Smooth muscle cell of the brain vasculature (primary cell): ENCODE measurements around the gene TCF3.
"Not testable (repeated sequence)": the region's sequence is repeated elsewhere in the genome, so short reads cannot be mapped to it uniquely, and the experiment has no call there.

ENCODE experiments used
- DNase-seq: peaks from one replicate; pipeline ENCODE4 v3.0.0-alpha.2; 2012; ENCODE audit warnings: low read depth, low spot score

TCF3 gene

GRCh38 chr19:1650650-1651567, 1.5 kb downstream of the TCF3 start:
- no peak for DNase-seq

- no peak for DNase-seq
Observed at GRCh38 chr19:1649706-1650649, 2.4 kb downstream of the TCF3 start.

GRCh38 chr19:1648920-1649541, 3.4 kb downstream of the TCF3 start:
- DNase-seq = no peak

DNA sequence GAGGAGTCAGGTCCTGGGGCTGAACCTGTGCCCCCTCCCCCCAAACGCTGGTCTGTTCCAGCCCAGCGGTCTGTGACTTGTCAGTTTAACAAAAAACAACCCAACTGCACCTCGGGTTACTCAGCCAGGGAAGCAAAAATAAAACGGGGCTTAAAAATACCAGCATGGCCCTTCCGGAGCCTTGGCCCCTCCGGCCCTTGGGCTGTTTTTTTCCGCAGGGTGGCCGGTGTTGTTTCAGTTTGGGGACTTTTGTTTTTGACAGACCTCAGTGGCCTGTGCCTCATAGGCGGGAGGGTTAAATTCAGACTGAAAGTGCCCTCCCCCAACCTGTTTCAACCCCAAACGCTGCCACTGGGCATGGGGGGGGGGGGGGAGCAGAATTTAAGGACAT, 4.0 kb downstream of the TCF3 start:
- no peak for DNase-seq

DNA sequence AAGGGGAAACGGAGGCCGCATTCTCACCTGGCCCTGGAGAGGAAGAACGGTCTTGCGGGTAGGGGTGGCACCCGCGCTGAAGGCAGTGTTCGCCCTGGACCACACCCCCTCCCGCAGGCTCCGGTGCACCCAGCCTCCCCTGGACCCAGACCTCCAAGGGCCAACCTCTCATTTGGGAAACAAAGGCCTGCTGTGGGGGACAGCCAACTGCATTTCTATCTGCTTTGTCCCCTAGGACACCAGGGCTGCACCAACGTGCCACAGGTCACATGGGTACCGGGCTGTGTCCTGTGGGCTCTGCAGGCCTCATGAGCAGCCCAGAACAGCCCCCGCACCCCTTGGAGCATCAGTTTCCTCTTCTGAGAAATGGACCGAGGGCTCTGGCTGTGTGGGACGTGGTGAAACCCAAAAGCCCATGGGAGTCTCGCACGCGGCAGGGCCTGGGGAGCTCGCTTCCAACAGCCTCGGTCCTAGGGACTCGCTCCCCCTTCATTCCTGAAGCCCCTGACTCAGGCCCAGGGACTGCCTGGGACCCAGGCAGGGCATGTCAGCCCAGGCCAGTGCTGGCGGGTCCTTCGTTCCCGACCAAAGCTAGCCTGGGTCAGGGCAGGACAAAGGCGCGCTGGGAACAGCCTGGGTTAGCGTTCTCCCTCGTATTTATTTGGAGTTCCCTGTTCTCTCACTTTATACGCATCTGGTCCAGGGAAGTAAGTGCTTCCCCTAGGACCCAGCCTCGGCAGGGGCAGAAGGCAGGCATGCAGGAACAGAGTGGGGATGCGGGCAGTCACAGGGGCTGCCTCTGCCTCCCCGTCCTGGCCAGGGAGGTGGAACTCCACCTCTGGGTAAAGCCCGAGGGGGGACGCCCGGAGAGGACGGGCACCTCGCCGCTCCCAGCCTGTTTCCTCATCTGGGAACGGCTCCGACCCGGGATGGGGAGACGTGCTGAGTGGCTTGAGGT, 4.6 kb downstream of the TCF3 start:
- no peak for DNase-seq

DNA sequence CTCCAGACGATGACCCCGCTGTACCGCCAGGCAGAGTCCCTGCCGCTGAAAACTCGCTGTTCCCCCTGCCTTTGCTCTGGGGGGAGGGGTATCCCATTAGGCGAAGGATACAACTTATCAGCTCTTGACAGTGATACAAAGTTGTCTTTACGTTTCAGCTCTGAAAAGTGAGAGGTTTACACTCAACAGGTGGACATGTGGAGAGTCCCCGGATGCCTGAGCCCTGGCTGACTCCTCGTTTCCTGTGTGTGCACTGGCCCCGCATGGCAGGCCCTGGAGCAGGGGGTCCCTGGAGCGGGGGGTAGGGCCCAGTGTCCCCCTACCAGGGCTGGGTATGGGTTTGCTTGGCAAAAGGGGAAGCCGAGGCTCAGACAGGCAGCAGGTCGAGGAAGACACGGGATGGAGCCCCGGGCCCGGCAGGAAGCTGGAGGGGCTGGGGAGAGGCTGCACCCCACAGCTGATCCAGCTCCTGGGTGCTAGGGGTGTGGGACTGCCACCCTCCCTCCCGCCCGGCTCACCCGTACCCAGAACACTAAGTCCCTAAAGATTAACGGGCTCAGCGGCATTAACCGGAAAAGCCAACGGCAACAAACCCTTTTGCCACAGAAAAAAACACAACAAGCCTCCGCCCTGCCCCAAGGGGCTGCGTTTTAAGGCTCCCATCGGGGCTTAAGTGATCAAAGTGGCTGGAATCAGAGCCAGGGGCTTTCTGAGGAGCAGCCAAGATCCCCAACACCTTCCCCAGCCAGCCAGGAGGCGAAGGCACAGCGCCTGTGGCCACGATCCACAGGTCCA, 5.6 kb downstream of the TCF3 start:
- no peak for DNase-seq

DNA sequence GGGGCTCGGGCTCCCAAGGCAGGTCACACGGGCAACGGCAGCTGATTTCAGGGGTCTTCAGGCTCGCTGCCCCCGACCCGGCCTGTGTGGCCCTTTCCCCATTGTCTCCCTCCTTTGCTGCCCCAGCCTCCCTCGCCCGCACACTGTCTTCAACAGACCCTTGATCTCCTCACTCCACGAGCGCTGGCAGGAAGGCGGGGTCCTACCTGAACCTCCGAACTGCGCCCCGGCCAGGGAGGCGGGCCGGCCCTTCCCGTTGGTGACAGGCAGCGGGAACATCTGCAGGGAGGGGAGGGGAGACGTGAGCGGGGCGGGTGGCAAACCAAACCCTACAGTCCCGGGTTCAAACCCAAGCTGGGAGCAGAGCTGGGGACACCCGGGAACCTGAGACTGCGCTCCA, 6.3 kb downstream of the TCF3 start:
- no peak for DNase-seq

DNA sequence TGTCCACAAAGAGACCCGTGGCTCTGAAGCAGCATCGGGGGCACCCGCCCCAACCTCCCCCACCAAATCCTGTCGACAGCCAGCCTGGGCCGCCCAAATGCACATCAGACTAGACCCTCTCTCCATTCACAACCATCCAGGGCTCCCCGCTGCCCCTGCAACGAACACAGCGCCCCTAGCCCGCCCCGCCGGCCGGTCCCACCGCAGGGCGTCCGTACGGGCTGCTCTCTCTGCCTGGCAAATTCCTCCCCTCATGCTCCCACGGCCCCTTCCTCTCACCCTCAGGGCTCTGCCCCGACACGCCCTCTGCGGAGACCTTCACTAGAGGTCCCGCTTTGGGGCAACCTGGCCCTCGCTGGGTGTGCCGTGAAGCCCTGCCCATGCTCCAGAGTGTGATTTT, 7.1 kb downstream of the TCF3 start:
- DNase-seq = no peak

DNA sequence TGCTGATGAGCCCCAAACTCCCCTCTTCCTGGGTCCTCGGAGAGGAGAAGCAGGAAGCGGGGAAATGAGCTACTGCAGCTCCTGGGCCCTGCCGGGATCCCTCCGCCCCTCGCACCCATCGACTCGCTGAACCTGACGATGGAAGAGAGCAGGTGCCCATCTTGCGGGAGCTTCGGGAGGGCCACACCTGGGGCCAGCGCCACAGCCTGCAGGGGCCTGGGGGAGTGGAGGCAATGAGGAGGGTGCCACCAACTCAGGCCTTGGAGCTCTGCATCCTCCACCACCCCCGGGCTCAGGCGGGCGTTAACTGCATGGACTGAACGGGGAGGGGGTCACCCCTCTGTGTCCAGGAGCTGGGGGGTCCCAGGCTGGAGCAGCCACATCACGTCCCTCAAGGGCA, 8.3 kb downstream of the TCF3 start:
- no peak for DNase-seq

- DNase-seq = not testable (repeated sequence)
Observed at GRCh38 chr19:1640893-1641448, 11.4 kb downstream of the TCF3 start.

DNA sequence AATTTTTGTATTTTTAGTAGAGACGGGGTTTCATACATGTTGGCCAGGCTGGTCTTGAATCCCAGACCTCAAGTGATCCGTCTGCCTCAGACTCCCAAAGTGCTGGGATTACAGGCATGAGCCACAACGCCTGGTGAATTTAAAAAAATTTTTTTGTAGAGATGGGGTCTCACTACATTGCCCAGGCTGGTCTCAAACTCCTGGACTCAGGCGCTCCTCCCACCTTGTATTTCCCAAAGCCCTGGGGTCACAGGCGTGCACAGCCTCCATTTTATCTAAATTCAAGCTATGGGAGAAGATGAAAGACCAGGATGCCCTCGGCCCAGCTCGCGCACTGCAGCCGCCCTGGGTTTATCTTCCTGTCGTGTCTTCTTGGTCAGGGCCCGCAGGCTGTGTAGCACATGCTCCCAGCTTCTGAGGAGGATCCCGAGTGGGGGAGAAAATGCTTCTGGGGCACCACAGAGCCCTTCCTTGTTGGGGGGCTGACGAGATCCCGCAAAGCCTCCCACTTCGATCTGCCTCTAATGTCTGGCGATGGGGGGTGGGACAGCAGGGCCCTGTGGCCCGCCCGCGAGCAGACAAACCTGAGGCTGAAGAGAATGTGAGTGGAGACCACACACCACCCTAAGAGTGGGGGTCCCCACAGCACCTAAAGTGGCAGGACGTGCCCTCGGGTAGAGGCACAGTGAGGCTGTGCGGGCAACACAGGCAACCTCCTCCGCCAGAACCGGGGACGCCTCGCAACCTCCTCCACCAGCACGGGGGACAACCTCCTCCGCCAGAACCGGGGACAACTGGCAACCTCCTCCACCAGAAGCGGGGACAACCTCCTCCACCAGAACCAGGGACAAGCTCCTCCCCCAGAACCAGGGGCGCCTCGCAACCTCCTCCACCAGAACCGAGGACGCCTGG, 15.8 kb downstream of the TCF3 start:
- DNase-seq = no peak

DNA sequence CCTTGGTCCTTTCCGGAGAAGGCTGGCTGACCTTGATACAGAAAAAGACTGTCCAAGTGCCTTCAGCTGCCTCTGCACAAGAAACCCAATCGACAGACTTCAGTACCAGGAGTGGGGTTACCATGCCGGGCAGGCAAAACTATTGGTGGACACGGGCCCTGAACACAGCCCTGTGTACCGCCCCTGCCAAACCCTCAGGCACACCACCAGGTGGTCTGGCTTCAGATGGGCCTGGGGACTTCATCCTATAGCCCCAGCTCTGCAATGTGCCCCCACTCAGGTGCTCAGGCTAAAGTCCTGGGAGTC, 17.5 kb downstream of the TCF3 start:
- no peak for DNase-seq

DNA sequence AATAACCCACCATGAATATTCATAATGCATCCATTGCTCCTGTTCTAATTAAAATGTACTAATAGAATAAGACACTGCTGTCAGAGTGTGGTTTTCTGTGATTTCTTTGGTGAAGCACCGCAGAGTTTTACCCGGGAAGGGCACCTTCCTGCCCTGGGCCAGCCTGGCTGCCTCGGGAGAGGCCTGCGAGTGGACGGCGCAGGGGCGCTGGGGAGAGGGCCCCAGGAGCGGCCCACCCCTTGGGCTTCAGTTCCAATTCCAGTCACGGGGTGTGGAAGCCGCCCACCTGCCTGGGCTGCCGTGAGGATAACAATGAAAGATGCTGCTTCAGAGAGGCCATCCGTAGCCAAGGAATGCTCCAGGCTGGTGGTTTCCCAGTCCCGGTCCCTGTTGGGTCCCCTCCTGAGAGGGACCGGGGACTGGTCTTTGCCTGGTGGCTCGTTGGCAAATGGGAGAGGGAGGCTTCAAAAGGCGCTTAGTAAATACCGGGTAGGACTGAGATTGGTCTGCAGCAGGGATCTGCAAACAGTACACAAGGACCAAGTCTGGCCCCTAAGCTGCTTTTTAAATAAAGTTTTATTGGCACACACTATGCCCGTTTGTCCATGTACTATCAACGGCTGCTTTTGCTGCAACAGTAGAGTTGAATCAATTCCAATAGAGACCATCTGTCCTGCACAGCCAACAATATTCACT, 18.0 kb downstream of the TCF3 start:
- no peak for DNase-seq

- no peak for DNase-seq
Observed at GRCh38 chr19:1633269-1633826, 19.1 kb downstream of the TCF3 start.

GRCh38 chr19:1632462-1633268, 19.8 kb downstream of the TCF3 start:
- no peak for DNase-seq

- DNase-seq = no peak
Observed at GRCh38 chr19:1631557-1632100, 20.8 kb downstream of the TCF3 start.

GRCh38 chr19:1630811-1631210, 21.6 kb downstream of the TCF3 start:
- no peak for DNase-seq
